GM12891 (cell line): Measurements from ENCODE around the gene TSPAN9.

Source experiments
- PAX5 ChIP-seq: IDR thresholded peaks from 2 replicates; pipeline ENCODE4 v1.6.1; 2011; ENCODE audit warnings: low read length, moderate library complexity, mild to moderate bottlenecking; ENCODE audit not compliant: insufficient read depth, severe bottlenecking
- POLR2A ChIP-seq: IDR thresholded peaks from 2 replicates; pipeline ENCODE4 v1.6.1; 2011; ENCODE audit warnings: low read depth, low read length, control low read depth
- POLR2AphosphoS5 ChIP-seq: IDR thresholded peaks from 2 replicates; pipeline ENCODE4 v1.6.1; 2011; ENCODE audit warnings: low read depth, low read length, control low read depth
- TAF1 ChIP-seq: IDR thresholded peaks from 2 replicates; pipeline ENCODE4 v1.6.1; 2011; ENCODE audit warnings: low read depth, low read length, control low read depth

GRCh38 chr12:3329361-3329760, 252.2 kb downstream of the TSPAN9 start:
- TF ChIP-seq PAX5, result no peak
- no peak for TF ChIP-seq POLR2A
- TF ChIP-seq POLR2AphosphoS5, result no peak
- TF ChIP-seq TAF1, result no peak
